Immature natural killer cell (primary cell): Measurements from ENCODE around the gene CARD11. TPM values are rescaled to one million over a fixed set of nuclear protein-coding genes. Genes with fewer than 3 reads are reported as not detected.

ENCODE experiments used
- DNase-seq, 3 donors: peaks; one replicate each; pipeline ENCODE4 v3.0.0; 2022; ENCODE audit warnings: mixed read lengths in 1 of 3
- H3K27ac Mint-ChIP-seq, 6 donors: one replicate each; pipeline ENCODE4 v1.8.0; 2020; ENCODE audit warnings: mixed read lengths in 6 of 6, mild to moderate bottlenecking in 5 of 6, inconsistent platforms in 4 of 6, moderate library complexity in 3 of 6
- H3K27me3 Mint-ChIP-seq, 3 donors: one replicate each; pipeline ENCODE4 v1.8.0; 2020 to 2021; ENCODE audit warnings: low read depth in 3 of 3, mild to moderate bottlenecking in 3 of 3, mixed read lengths in 3 of 3, moderate library complexity in 3 of 3, inconsistent platforms in 1 of 3
- H3K36me3 Mint-ChIP-seq, 3 donors: one replicate each; pipeline ENCODE4 v1.8.0; 2020; ENCODE audit warnings: mixed read lengths in 3 of 3, inconsistent platforms in 2 of 3, mild to moderate bottlenecking in 2 of 3
- H3K4me1 Mint-ChIP-seq, 2 donors: one replicate each; pipeline ENCODE4 v1.8.0; 2020; ENCODE audit warnings: inconsistent platforms in 2 of 2, mild to moderate bottlenecking in 2 of 2, mixed read lengths in 2 of 2, moderate library complexity in 1 of 2
- H3K4me3 Mint-ChIP-seq, 5 donors: one replicate each; pipeline ENCODE4 v1.8.0; 2020; ENCODE audit warnings: mild to moderate bottlenecking in 5 of 5, mixed read lengths in 5 of 5, inconsistent platforms in 3 of 5, moderate library complexity in 3 of 5
- H3K9me3 Mint-ChIP-seq, 6 donors: one replicate each; pipeline ENCODE4 v1.8.0; 2020; ENCODE audit warnings: mild to moderate bottlenecking in 6 of 6, mixed read lengths in 6 of 6, inconsistent platforms in 4 of 6, moderate library complexity in 3 of 6
- polyA plus RNA-seq, 3 donors: library from polyadenylated mRNA; unstranded; fragments of 300-500 nt; fragmentation: Illumina TruSeq; gene quantifications; one replicate each; pipeline ENCODE4 v1.2.3, GENCODE V29; 2021

CARD11 gene
- polyA plus RNA-seq, 3 donors from 2014 or later = 3.3 to 76.5 (median 18.7) TPM

- Mint-ChIP-seq H3K36me3 (peaks cover 27 to 43% (median 31%) of the 10 kb centered on the region in 3 donors), H3K4me3 (no peak overlapping the region), H3K9me3 (peaks cover 0 to 2% (median 0%) of the 10 kb centered on the region in 6 donors), H3K4me1 (peaks cover 2 to 8% of the 10 kb centered on the region in 2 donors), H3K27ac (peak overlapping the region in 1 of 6 donors; percentile 57), H3K27me3 (peaks cover 9 to 26% (median 23%) of the 10 kb centered on the region in 3 donors)
- no peak for DNase-seq
Measured at GRCh38 chr7:2918406-2918805, 125.3 kb downstream of the CARD11 start.

- peaks cover 2 to 8% of the 10 kb centered on the region in 2 donors for H3K4me1 Mint-ChIP-seq
- no peak overlapping the region for H3K27ac Mint-ChIP-seq
- no peaks in the 10 kb centered on the region for H3K9me3 Mint-ChIP-seq
- H3K27me3 Mint-ChIP-seq = peaks cover 9 to 23% (median 12%) of the 10 kb centered on the region in 3 donors
- H3K4me3 Mint-ChIP-seq = no peak overlapping the region
- peaks cover 25 to 40% (median 25%) of the 10 kb centered on the region in 3 donors for H3K36me3 Mint-ChIP-seq
- no peak for DNase-seq
Measured at GRCh38 chr7:2915023-2915422, 128.6 kb downstream of the CARD11 start.

GRCh38 chr7:2913760-2914387, 129.8 kb downstream of the CARD11 start:
- Mint-ChIP-seq H3K27ac (no peak overlapping the region), H3K4me3 (no peak overlapping the region), H3K27me3 (peaks cover 9 to 15% (median 14%) of the 10 kb centered on the region in 3 donors), H3K4me1 (peaks cover 2 to 8% of the 10 kb centered on the region in 2 donors), H3K9me3 (no peaks in the 10 kb centered on the region), H3K36me3 (peaks cover 16 to 30% (median 19%) of the 10 kb centered on the region in 3 donors)
- DNase-seq = no peak

- Mint-ChIP-seq H3K4me3 (no peak overlapping the region), H3K27ac (peak overlapping the region in 1 of 6 donors; percentile 46), H3K9me3 (no peaks in the 10 kb centered on the region), H3K36me3 (peaks cover 14 to 32% (median 21%) of the 10 kb centered on the region in 3 donors), H3K27me3 (peaks cover 11 to 18% (median 13%) of the 10 kb centered on the region in 3 donors), H3K4me1 (peaks cover 2 to 8% of the 10 kb centered on the region in 2 donors)
- DNase-seq = no peak
Measured at GRCh38 chr7:2912684-2913439, 130.8 kb downstream of the CARD11 start.

- Mint-ChIP-seq H3K27me3 (peaks cover 8 to 18% (median 13%) of the 10 kb centered on the region in 3 donors), H3K4me1 (peaks cover 1 to 3% of the 10 kb centered on the region in 2 donors), H3K9me3 (no peaks in the 10 kb centered on the region), H3K4me3 (no peak overlapping the region), H3K27ac (peak overlapping the region in 4 of 6 donors; percentile 3 to 75 (median 64)), H3K36me3 (peaks cover 12 to 29% (median 21%) of the 10 kb centered on the region in 3 donors)
- no peak for DNase-seq
Measured at GRCh38 chr7:2911466-2911865, 132.2 kb downstream of the CARD11 start.

- peaks cover 15 to 22% (median 20%) of the 10 kb centered on the region in 3 donors for H3K27me3 Mint-ChIP-seq
- H3K9me3 Mint-ChIP-seq = no peaks in the 10 kb centered on the region
- H3K4me3 Mint-ChIP-seq = no peak overlapping the region
- DNase-seq = no peak
- H3K27ac Mint-ChIP-seq = no peak overlapping the region
- H3K36me3 Mint-ChIP-seq = peaks cover 24 to 42% (median 29%) of the 10 kb centered on the region in 3 donors
- H3K4me1 Mint-ChIP-seq = peaks cover 9% of the 10 kb centered on the region in 2 donors
Measured at GRCh38 chr7:2909471-2910039, 134.1 kb downstream of the CARD11 start.

- Mint-ChIP-seq H3K27ac (no peak overlapping the region), H3K36me3 (peaks cover 25 to 47% (median 29%) of the 10 kb centered on the region in 3 donors)
- DNase-seq = no peak
Measured at GRCh38 chr7:2909043-2909442, 134.6 kb downstream of the CARD11 start.

GRCh38 chr7:2908103-2908683, 135.5 kb downstream of the CARD11 start:
- no peak for DNase-seq
- peak overlapping the region in 1 of 6 donors; percentile 18 for H3K27ac Mint-ChIP-seq
- peaks cover 25 to 50% (median 29%) of the 10 kb centered on the region in 3 donors for H3K36me3 Mint-ChIP-seq
- H3K9me3 Mint-ChIP-seq = no peaks in the 10 kb centered on the region
- H3K4me1 Mint-ChIP-seq = peaks cover 21 to 22% of the 10 kb centered on the region in 2 donors
- no peak overlapping the region for H3K4me3 Mint-ChIP-seq
- peaks cover 23 to 27% (median 24%) of the 10 kb centered on the region in 3 donors for H3K27me3 Mint-ChIP-seq

More at GRCh38 chr7:2909043-2909442, 134.6 kb downstream of the CARD11 start:
- H3K9me3 Mint-ChIP-seq = no peaks in the 10 kb centered on the region
- no peak overlapping the region for H3K4me3 Mint-ChIP-seq
- H3K27me3 Mint-ChIP-seq = peaks cover 18 to 23% (median 21%) of the 10 kb centered on the region in 3 donors
- H3K4me1 Mint-ChIP-seq = peaks cover 14% of the 10 kb centered on the region in 2 donors

GRCh38 chr7:2906197-2906931, 137.3 kb downstream of the CARD11 start:
- peaks cover 39 to 41% of the 10 kb centered on the region in 2 donors for H3K4me1 Mint-ChIP-seq
- H3K4me3 Mint-ChIP-seq = no peak overlapping the region
- no peak for DNase-seq
- H3K36me3 Mint-ChIP-seq = peaks cover 21 to 42% (median 24%) of the 10 kb centered on the region in 3 donors
- H3K9me3 Mint-ChIP-seq = no peaks in the 10 kb centered on the region
- peaks cover 24 to 33% (median 31%) of the 10 kb centered on the region in 3 donors for H3K27me3 Mint-ChIP-seq
- peak overlapping the region in 3 of 6 donors; percentile 58 to 79 (median 66) for H3K27ac Mint-ChIP-seq

- peaks cover 22 to 38% (median 31%) of the 10 kb centered on the region in 3 donors for H3K27me3 Mint-ChIP-seq
- H3K4me3 Mint-ChIP-seq = no peak overlapping the region
- peaks cover 19 to 39% (median 21%) of the 10 kb centered on the region in 3 donors for H3K36me3 Mint-ChIP-seq
- no peaks in the 10 kb centered on the region for H3K9me3 Mint-ChIP-seq
- DNase-seq = no peak
- peak overlapping the region in 5 of 6 donors; percentile 66 to 95 (median 75) for H3K27ac Mint-ChIP-seq
- peaks cover 43 to 45% of the 10 kb centered on the region in 2 donors for H3K4me1 Mint-ChIP-seq
Measured at GRCh38 chr7:2905500-2905899, 138.2 kb downstream of the CARD11 start.

GRCh38 chr7:2905027-2905426, 138.6 kb downstream of the CARD11 start:
- H3K36me3 Mint-ChIP-seq = peaks cover 21 to 38% (median 21%) of the 10 kb centered on the region in 3 donors
- DNase-seq = no peak
- H3K27ac Mint-ChIP-seq = peak overlapping the region; percentile 31 to 95 (median 74)
- H3K4me3 Mint-ChIP-seq = peak overlapping the region in 1 of 5 donors; percentile 55
- peaks cover 22 to 38% (median 31%) of the 10 kb centered on the region in 3 donors for H3K27me3 Mint-ChIP-seq
- no peaks in the 10 kb centered on the region for H3K9me3 Mint-ChIP-seq
- H3K4me1 Mint-ChIP-seq = peaks cover 45 to 48% of the 10 kb centered on the region in 2 donors

GRCh38 chr7:2904202-2904601, 139.5 kb downstream of the CARD11 start:
- peak overlapping the region; percentile 78 to 95 (median 90) for H3K27ac Mint-ChIP-seq
- H3K4me1 Mint-ChIP-seq = peaks cover 46 to 50% of the 10 kb centered on the region in 2 donors
- DNase-seq = no peak
- H3K36me3 Mint-ChIP-seq = peaks cover 21 to 38% (median 23%) of the 10 kb centered on the region in 3 donors
- peaks cover 22 to 38% (median 33%) of the 10 kb centered on the region in 3 donors for H3K27me3 Mint-ChIP-seq
- peak overlapping the region in 4 of 5 donors; percentile 7 to 60 (median 19) for H3K4me3 Mint-ChIP-seq
- H3K9me3 Mint-ChIP-seq = no peaks in the 10 kb centered on the region
